ENCODE data around the gene WDR45B.
A peak's percentile ranks its signal among the peaks of the same experiment; 100 is the strongest.

The WDR45B gene

DNA sequence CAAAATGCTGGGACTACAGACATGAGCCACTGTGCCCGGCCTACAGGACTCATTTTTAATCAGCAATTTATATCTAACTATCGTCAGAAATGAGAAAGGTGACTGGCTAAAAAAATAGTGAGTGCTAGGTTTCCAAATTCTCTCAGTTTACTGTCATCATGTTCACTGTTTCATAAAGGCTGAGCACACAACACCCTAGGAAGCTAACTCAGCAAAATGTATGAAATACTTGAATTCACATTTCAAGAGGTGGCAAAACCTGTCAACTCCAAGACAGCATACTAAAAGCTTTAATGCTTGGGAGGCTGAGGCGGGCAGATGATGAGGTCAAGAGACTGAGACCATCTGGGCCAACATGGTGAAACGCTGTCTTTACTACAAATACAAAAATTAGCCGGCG, 16.7 kb downstream of the WDR45B start:
- no peak for DNase-seq

- DNase-seq: no peak
Observed at GRCh38 chr17:82630212-82630611, 18.0 kb downstream of the WDR45B start.

DNA sequence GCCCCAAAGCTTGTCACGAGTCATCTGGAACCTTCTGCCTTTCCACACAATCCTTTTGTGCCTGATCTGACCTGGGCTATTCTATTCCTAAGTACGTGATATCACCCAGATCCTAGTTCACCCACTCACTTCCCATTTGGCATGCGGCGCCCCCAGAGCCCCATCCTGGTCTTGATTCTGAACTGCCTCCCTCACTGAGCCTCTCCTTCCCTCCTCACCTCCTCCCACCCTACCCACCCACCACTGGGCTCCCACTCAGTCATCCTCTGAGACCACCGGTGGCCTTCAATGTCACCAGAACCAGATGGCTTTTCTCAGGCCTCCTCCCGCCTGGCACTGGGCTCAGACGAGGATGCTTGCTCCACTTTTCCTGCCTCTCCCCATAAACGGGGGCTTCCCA, 18.5 kb downstream of the WDR45B start:
- DNase-seq: no peak

GRCh38 chr17:82627405-82627804, 20.8 kb downstream of the WDR45B start:
- no peak for DNase-seq

GRCh38 chr17:82623707-82624106, 24.5 kb downstream of the WDR45B start:
- DNase-seq: no peak

DNA sequence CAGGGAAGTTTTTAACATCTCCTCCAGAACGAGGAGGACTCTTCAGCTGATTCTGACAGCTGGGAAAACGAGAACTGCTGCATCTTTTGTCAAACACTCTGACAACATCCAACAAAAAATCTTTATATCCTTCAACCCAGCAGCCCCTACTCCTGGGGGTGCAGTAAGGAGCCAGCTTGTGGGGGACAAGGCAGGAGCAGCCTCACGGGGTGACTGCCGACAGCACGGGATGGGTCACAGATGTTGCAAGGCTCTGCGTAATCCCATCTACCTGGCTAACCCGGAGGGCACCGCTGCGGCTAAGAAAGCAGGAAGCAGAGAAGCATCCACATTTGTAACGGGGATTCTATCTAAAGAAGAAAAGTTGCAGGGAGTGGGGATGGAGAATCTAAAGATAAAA, 28.6 kb downstream of the WDR45B start:
- no peak for DNase-seq

GRCh38 chr17:82619211-82619610, 29.0 kb downstream of the WDR45B start:
- no peak for DNase-seq

- DNase-seq: no peak
Observed at GRCh38 chr17:82616021-82616711, 32.1 kb downstream of the WDR45B start.

DNA sequence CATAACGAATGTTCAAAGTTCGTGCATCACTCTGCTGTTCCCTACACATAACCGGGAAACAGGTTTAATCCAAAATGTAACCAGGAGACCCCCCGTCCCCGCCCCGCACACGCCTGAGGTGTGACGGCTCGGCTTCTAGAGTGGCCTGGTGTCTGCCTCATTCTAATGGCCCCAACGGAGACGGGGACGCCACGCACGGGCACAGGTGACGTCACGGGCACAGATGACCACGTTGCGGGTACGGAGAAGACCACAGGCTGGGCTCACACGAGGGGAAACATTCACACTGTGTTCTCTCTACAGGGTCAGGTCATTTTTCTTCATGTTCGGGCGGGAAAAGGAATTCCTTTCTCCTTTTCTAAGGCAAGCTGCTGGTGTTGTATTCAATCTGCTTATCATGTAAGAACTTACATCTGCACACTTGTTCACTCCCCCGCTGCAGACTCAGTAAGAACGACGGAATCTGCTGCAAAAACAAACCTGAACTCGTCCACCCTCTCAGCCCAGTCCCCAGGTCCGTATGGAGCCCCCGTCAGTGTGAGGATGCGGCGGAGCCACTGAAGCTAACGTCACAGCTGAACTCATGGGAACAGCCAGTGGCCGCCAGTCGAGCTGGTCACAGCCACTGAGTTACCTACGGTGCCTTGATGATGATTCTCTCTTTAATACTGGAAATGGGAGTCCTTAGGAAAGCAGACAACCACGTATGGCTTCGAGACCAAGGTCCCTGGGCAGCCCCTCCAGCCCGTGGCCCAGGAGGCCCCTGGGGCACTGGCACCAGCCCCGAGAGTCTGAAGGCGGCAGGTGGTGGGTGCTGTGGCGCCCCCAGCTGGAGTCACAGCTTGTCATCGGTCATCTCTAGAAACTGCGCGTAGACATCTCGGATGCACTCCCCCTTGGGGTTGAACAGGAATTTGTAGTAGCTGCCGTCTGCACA, 32.9 kb downstream of the WDR45B start:
- no peak for DNase-seq

DNA sequence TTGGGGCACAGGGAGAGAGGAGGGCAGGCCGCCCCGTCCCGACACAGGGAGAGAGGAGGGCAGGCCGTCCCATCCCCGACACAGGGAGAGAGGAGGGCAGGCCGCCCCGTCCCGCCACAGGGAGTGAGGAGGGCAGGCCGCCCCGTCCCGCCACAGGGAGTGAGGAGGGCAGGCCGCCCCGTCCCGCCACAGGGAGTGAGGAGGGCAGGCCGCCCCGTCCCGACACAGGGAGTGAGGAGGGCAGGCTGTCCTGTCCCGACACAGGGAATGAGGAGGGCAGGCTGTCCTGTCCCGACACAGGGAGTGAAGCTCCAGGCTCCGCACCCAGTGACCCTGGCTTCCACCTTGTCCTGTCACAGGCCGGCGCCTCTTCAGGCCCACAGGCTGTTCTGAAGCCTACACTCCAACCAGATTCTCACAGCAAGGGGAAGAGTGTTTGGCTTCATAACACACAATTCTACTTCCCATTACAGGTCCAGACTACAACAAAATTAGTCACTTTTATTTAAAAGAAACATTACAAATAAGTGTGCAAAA, 34.1 kb downstream of the WDR45B start:
- no peak for DNase-seq

GRCh38 chr17:82613283-82614094, 34.8 kb downstream of the WDR45B start:
- DNase-seq: no peak

DNA sequence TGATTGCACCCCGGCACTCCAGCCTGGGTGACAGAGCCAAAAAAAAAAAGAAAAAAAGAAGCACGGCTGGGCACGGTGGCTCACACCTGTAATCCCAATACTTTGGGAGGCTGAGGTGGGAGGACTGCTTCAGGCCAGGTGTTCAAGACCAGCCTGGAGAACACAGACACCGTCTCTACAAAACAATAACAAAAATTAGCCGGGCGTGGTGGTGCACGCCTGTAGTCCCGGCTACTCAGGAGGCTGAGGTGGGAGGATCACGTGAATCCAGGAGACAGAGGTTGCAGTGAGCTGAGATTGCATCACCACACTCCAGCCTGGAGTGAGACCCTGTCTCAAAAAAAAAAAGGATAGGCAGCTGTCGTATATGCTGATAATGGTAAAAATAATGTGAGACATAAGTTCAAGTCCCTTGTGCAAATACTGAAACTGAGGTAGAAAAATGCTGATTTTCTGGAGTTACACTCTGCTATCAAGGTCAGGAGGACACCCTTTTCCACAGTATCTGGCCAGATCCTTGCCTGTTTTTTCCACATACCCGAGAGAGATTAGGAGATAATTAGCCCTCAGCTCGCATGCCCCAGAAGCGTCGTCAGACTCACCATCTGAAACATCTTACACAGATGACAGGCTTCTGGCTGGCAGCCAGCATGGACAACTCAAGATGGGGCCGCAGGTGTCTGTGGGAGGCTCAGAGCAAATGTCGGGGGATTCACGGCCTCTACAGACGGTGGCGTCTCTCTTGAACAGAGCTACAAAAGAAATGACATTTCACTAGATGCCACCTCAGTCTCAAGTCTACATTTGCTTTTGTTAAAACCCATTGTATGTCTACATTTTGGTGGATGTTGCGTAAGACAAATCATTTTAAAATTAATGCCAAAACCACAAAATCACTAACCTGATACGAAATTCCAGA, 36.8 kb downstream of the WDR45B start:
- peak in 1 of 56 donors; percentile 42 for DNase-seq

DNA sequence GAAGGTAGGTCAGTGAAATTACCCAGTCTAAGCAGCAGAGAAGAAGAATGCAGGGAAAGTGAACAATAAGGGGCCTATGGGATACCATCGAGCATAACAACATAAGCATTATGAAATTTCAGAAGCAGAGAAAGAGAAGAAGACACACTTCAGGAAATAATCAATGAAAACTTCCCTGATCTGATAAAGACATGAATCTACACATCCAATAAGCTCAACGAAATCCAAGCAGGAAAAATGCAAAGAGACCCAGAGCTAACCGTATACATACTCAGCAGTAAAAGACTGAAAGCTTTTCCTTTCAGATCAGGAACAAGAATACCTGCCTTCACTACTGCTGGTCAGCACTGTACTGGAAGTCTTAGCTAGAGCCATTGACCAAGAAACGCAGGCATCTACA, 38.6 kb downstream of the WDR45B start:
- DNase-seq: no peak

DNA sequence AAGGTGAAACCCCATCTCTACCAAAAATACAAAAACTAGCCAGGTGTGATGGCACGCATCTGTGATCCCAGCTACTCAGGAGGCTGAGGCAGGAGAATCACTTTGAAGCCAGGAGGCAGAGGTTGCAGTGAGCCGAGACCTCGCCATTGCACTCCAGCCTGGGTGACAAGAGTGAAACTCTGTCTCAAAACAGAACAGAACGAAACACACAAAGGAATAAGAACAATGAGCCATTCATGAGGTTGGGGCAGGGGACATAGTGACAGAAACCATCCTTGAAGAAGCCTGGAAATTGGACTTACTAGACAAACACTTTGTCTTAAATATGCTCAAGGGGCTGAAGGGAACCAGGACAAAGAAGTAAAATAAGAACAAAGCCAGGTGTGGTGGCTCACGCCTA, 39.4 kb downstream of the WDR45B start:
- DNase-seq: no peak

- DNase-seq: no peak
Observed at GRCh38 chr17:82605939-82606600, 42.2 kb downstream of the WDR45B start.

DNA sequence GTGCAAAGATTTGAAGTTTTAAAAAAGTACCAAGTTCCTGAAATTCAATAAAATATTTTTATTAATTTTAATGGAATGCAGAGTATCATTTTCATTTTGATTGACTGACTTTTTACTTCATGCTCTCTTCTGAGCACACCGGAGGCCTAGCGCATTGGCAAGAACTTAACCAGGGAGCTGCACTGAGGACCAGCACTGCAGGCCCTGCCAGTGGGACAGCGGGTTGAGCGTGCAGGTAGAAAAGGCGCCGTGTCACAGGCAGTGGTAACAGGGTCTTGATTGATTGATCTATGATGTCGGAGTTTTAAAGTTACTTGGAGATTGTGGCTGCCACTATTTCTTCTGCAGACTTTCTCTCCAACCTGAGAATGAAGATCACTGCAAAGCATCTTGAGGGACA, 43.7 kb downstream of the WDR45B start:
- DNase-seq: no peak

DNA sequence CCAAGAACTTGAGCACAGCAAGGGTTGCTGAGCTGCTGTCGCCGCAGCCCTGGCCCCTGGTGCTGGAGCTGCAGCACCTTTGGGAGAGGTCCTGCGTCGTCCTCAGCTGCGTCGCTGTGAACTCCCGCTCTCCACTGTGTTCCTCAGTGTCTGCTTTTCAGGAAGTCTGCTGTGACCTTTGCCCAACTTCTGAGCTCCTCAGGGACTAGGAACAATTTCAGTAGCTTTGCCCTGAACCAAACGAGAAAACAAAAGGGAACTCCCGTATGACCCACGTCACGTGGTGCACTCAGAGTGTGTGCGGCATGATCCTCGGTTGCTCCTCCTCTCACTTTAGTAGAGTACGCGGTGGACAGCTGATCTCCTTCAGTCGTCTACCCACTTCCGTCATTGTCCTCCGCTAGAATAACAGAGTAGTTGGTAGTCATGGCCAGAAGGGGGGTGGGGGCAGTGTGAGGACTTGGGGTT, 44.2 kb downstream of the WDR45B start:
- DNase-seq: peak in 38 of 56 donors; percentile 11 to 77 (median 46)

DNA sequence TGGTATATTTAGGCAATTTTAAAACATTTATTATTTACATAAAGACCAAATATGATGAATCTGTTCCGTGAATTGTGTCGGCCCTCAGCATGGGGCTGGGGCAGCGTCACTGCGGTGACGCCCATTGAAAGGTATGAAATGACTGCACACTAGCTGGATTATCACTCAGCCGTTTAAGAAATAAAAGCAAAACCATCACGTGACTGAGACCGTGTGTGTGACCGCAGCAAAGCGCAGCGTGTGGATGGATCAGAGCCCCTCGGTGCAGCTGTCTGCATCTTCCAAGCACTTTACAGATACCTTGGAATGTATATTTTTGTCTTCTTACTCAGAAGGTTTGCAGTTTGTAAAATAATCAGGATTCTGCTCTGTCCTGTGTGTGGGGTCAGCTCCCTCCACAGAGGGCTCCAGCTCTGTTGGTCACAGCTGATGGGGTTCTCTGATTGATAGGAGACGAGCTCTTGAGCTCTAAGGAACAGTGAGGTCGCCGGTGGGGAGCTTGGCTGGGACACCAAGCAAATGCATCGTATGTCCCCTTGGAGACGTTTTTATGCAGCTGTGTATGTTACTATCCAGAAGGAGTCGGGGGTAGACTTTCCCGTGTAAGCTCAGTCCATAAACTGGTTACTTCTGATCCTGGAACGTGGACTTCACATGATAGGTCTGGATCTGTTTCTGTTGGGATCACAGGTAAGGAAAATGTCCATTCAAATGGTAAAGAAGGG, 45.1 kb downstream of the WDR45B start:
- DNase-seq: no peak

DNA sequence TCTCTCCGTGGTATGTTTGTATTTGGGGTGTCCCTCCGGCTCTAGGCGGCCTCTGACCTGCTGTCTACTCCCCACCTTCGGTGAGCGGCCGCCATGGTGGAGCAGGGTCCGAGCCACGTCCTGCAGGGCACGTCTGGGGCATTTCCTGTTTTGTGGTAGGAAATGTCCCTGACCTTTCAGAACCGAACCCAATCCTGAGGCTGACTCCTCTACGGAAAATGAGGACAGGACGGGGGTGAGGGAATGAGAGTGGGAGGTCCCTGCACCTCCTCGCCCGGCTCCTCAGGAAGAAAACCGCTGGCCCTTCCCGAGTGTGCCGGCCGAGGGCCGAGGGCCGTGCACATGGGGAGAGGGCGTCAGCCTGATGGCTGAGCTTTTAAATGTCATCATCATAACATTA, 45.8 kb downstream of the WDR45B start:
- DNase-seq: no peak
